Posterior vena cava (tissue), 2 donors: ENCODE data around the gene CNIH3. TPM values are rescaled to one million over a fixed set of nuclear protein-coding genes. Genes with fewer than 3 reads are reported as not detected.
"Not testable (repeated sequence)": the region's sequence is repeated elsewhere in the genome, so short reads cannot be mapped to it uniquely, and the experiment has no call there.

Source experiments
- DNase-seq: peaks from one replicate; pipeline ENCODE4 v3.0.0-alpha.2; 2020; ENCODE audit warnings: low spot score
- intact Hi-C, 2 donors: fragments of 100-400 bp; cut with DNase I; formaldehyde crosslinking; loops; one replicate each; pipeline versions ENCODE4 v1.14.1 to v1.14.2; 2022 to 2023
- long read RNA-seq, 2 donors: library from polyadenylated mRNA; unstranded; transcript quantifications; one replicate each; pipeline ENCODE4 v2.0.0, GENCODE V29; 2020 to 2021
- total RNA-seq, 2 donors: library from RNA; stranded (reverse); fragmentation: NEBNext Ultra II Directional; extraction: Animal tissue kit (Norgen Biotek cat#: 25700); gene quantifications; one replicate each; pipeline ENCODE4 v1.2.1, GENCODE V29; 2021
- donor health status: DM: yes; HTN: yes; CAD: no.
- donor health status: DM: yes; HTN: yes; CAD: no.

CNIH3 gene
- total RNA-seq: 1 to 10 TPM; 1.6 to 2.6 TPM
- long read RNA-seq, donor 1, partial matches to known transcripts: 0 of 2 reads
- long read RNA-seq, donor 1, other reads (novel, unspliced or antisense): 2 of 2 reads
- long read RNA-seq, donor 2, partial matches to known transcripts: 0 of 2 reads
- long read RNA-seq, donor 2, other reads (novel, unspliced or antisense): 2 of 2 reads

DNA sequence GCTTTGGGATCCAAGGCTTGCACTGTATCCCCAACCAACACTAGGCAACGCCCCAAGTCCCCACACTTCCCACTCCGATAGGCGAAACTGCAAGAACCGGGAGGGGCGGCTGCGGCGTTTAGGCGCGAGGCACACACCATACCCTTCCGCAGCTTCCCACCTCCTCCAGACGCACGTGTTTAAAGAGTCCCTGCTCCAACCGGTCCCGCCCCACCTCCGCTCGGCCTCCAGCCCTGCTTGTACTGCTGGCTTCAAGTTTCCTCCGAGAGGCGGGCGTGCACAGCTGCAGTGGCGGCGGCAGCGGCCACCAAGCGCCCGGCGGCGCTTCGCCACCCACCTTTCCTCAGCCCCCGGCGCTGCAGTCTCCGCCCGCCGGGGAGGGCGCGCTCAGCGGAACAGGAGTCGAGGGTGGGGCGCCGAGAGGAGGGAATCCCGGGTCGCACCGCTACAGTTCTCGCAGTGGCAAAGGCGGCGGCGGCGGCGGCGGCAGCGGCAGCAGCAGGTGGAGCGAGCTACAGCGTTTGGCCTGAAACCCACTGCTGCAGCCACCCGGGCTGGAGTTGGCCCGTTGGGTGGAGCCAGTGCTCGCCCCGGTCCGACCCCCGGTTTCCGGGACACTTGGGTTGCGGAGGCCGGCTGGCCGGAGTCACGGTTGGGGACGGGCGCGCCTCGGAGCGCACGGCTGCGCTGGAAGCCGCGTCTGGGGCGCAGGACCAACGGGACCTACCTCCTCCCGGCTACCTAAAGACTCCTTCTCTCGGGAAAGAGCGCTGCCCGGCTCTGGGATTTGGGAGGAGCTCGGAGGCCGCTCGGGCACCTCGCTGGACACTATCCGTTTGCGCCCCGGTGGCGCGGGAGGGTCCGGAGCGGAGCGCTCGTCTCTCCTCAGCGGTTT, at the start of gene CNIH3:
TSS of gene CNIH3 (plus strand) at position 457 of the 895 bp plus-strand sequence. CDS start 858 bp downstream, outside the sequence.
- DNase-seq: no peak
- intact Hi-C loops: no loop called here

DNA sequence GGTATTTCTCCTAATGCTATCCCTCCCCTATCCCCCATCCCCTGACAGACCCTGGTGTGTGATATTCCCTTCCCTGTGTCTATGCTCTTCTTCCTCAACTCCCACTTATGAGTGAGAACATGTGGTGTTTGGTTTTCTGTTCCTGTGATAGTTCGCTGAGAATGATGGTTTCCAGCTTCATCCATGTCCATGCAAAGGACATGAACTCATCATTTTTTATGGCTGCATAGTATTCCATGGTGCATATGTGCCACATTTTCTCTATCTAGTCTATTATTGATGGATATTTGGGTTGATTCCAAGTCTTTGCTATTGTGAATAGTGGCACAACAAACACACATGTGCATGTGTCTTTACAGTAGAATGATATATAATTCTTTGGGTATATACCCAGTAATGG, 49.6 kb upstream of the CNIH3 start:
- DNase-seq, intact Hi-C loops: not testable (repeated sequence)

DNA sequence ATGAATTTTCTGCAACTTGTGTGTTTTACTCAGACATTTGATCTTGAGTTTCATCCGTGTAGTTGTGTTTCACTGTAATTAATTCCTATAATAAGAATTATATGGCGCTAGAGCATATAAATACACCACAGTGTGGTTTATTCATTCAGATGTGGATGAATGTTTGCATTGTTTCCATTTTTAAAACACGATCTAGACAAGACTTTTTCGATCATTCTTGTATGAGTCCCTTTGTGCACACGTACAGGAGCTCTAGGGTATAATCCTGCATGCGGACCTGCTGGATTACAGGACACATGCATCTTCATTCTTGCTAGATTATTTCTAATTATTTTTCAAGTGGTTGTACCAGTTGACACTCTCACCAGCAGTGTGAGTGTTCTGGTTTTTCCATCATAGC, 46.8 kb upstream of the CNIH3 start:
- intact Hi-C loops: no loop called here
- no peak for DNase-seq

GRCh38 chr1:224571975-224572374, 44.1 kb upstream of the CNIH3 start:
- intact Hi-C loops, DNase-seq: not testable (repeated sequence)

DNA sequence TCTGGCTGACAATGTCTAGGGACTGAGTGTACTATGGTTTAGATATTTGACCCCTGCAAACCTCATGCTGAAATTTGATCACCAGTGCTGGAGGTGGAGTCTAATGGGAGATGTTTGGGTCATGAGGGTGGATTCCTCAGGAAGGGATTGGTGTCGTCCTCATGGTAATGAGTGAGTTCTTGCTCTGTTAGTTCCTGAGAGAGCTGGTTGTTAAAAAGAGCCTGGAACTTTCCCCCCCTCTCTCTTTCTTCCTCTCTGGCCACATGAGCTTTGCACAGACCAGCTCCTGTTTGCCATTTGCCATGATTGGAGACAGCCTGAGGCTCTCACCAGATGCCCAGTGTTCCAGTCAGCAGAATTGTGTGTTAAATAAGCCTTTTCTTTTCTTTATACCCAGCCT, 36.6 kb upstream of the CNIH3 start:
- DNase-seq: no peak
- intact Hi-C loops: no loop called here

GRCh38 chr1:224580006-224580405, 36.1 kb upstream of the CNIH3 start:
- intact Hi-C loops: no loop called here
- no peak for DNase-seq

DNA sequence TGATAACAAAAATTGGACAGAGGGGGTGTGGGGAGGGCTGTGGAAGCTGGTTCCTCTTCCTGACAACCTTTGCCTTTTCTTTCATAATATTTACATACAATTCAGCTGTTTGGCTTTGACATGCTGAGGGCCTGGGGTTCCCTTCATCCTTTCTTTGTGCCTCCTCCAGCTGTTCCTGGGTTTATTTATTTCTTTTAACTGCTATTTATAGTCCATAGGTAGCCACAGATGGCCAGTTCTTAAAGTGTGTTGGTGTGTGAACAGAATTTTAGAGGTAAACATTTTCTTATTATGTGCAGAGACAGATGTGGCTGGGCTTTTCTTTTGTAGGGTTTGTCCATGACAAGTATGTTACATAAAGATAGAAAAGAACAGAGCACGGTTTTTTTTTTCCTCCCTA, 34.1 kb upstream of the CNIH3 start:
- intact Hi-C loops: no loop called here
- no peak for DNase-seq

- DNase-seq: no peak
- intact Hi-C loops: no loop called here
These were observed 32.3 kb upstream of the CNIH3 start for GRCh38 chr1:224583774-224584173.

DNA sequence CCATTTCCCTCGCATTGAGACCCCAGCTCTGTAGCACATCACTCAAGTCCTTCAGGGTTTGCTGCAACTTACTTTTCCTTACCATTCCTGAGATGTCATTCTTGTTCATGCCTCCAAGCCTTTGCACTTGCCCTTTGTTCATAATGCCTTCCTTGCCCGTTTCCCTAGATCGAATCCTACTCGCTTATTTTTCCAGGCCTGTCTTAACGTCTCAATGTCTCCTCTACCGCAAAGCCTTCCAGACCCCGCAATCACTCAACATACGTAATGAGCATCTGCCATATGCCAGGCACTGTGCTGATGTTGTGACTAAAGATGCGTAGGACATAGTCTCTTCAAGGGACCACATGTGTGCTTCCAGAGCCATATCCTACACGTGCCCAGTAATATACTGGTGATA, 31.1 kb upstream of the CNIH3 start:
- intact Hi-C loops: no loop called here
- no peak for DNase-seq

DNA sequence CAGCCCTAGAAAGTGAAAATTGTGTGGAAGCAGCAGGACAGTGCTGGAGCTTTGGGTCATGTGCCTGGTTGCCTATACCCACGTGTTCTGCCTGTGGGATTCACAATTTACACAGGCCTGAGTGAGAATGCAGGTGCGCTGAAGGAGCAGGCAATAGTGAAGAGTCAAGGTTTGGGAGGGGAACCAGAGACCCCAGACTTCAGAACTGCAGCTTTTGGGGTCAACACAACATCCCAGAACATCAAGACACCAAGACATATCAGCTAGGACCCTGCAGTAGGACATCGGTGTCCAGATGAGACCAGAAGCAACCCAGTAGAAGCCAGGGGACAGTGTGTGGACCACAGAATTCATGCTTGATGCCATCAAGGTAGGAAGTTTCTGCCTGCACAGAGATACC, 29.1 kb upstream of the CNIH3 start:
- intact Hi-C loops: no loop called here
- no peak for DNase-seq

- DNase-seq: no peak
- intact Hi-C loops: no loop called here
These were observed 27.6 kb upstream of the CNIH3 start for GRCh38 chr1:224588515-224588914.

DNA sequence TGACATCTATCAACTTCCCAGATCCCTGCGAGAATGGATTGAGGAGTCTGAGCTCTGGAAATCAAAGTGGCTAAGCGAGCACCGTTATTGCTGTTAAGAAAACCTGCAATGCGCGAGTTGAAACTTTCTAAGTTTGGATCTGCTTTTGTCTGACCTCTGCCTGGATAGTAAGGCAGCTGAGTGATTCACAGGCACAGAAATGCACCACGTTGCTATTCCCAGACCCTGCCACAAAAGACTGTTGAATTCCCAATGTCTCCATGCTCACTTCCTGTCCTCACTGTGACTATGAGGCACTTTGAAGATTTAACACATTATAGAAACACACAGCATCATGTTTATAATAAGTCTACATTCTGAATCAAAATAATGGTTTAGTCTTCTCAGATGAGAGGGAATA, 27.1 kb upstream of the CNIH3 start:
- intact Hi-C loops: no loop called here

DNA sequence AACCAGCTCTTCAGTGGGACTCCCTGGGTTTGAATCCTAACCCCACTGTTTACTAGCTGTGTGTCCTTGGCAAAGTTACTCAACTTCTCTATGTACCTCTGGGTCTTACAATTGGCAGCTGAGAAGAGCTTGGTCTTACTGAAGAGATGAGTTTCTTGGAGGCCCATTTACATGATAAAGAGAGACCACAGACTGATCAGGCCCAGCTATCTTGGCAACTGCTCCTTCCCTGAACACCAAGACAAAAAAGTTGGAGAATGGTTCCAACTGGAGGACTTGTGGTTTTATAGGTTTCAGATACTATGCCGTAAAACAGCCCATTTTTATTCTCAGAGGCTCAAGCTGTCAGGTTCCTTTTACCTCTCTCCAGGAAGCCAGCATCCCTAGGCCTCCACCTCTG, 24.8 kb upstream of the CNIH3 start:
- intact Hi-C loops: no loop called here
- DNase-seq: no peak

More for the DNA sequence above, 27.1 kb upstream of the CNIH3 start:
- no peak for DNase-seq

- intact Hi-C loops: no loop called here
These were observed 23.2 kb upstream of the CNIH3 start for GRCh38 chr1:224592636-224593582.

GRCh38 chr1:224594360-224594759, 21.8 kb upstream of the CNIH3 start:
- DNase-seq: no peak
- intact Hi-C loops: no loop called here

More at GRCh38 chr1:224592636-224593582, 23.2 kb upstream of the CNIH3 start:
- no peak for DNase-seq

DNA sequence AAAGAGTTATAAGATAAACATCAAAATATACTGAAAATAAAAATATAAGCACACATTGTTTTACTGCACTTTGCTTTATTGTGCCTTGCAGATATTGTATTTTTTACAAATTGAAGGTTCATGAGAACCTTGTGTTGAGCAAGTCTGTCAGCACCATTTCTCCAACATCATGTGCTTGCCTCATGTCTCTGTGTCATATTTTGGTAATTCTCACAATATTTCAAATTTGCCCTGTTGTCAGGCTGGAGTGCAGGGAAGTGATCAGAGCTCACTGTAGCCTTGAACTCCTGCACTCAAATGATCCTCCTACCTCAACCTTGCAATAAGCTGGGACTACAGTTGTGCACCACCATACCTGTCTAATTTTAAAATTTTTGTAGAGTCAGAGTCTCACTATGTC, 21.3 kb upstream of the CNIH3 start:
- intact Hi-C loops: no loop called here
- DNase-seq: no peak

DNA sequence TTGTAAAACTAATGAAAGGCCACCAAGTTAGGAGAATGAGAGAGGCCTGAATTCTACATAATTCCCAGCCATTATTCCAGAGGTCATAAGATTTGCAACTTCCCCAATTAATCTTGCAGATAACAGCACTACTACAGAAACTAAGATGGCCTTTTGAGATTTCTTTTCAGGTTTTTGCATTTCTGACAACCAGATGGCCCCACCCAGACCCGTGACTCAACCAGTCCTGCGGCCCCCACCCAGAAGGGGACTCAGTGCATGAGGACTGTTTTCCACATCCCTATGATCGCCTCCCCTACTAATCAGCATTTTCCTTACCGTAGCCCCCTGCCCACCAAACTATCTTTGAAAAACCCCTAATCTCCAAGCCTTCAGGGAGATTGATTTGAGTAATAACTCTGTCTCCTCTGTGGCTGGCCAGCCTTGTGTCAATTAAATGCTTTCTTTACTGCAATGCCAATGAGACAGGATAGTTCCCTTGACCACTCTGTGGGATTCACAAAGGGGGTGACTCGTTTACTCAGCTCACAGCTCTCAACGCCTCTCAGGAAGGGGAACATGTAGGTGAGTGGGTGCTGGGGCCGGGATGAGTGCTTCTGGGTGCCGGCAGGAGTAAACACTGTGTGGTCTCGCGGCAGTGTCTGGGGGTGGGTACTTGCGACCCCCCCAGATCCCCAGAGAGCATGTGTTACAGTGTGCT, 10.5 kb upstream of the CNIH3 start:
- no peak for DNase-seq
- intact Hi-C loops: no loop called here

- no peak for DNase-seq
- intact Hi-C loops: no loop called here
These were observed 8.6 kb upstream of the CNIH3 start for GRCh38 chr1:224607188-224608148.
